HEK293 (cell line): ENCODE results near the gene PNKD.
A peak's percentile ranks its signal among the peaks of the same experiment; 100 is the strongest.

Experiments used
- CTCF ChIA-PET: fragments of 350-600 bp; formaldehyde crosslinking; extraction: SDS; loops from one replicate; lab custom pipeline; 2021; ENCODE audit warnings: antibody characterized with exemption; lab: Yijun Ruan, JAX
- POLR2A ChIA-PET: fragments of 300-600 bp; formaldehyde crosslinking; extraction: SDS; loops from one replicate; lab custom pipeline; 2020; ENCODE audit warnings: antibody characterized with exemption, inconsistent platforms; lab: Yijun Ruan, JAX
- H3K27ac ChIP-seq: fragments of 200-500 bp; sonication (Bioruptor generic); 2 replicates; pipeline ENCODE4 v1.5.1; 2014; ENCODE audit warnings: low read depth, low read length, control low read depth, inconsistent platforms; ENCODE audit errors: extremely low read depth
- H3K36me3 ChIP-seq, 2 experiments: fragments of 200-500 bp in 1 of 2; sonication (Bioruptor generic) in 1 of 2; 1 replicate in 1 of 2; 2 replicates in 1 of 2; pipeline ENCODE4 v1.5.1; 2014 to 2017; ENCODE audit warnings: inconsistent platforms in 2 of 2, low read length in 2 of 2; ENCODE audit not compliant: control insufficient read depth in 2 of 2, insufficient read depth in 1 of 2
- H3K4me1 ChIP-seq: fragments of 200-500 bp; sonication (Bioruptor generic); 2 replicates; pipeline ENCODE4 v1.5.1; 2014; ENCODE audit warnings: mild to moderate bottlenecking, low read length, inconsistent platforms; ENCODE audit not compliant: control insufficient read depth, insufficient read depth
- H3K4me3 ChIP-seq: 2 replicates; pipeline ENCODE4 v1.5.1; 2011; ENCODE audit warnings: low read depth, mild to moderate bottlenecking, control low read depth, low read length, moderate library complexity
- H3K9me3 ChIP-seq: fragments of 200-500 bp; sonication (Bioruptor generic); 2 replicates; pipeline ENCODE4 v1.5.1; 2014; ENCODE audit warnings: low read depth, low read length, inconsistent platforms; ENCODE audit not compliant: control insufficient read depth, insufficient read depth
- ZBTB20 ChIP-seq: fragments of 450-650 bp; formaldehyde crosslinking; IDR thresholded peaks from 2 replicates; pipeline ENCODE4 v1.5.1; 2016; ENCODE audit warnings: missing biosample characterization, missing genetic modification characterization
- ZFP41 ChIP-seq: fragments of 450-650 bp; formaldehyde crosslinking; IDR thresholded peaks from 2 replicates; pipeline ENCODE4 v1.5.1; 2016; ENCODE audit warnings: missing biosample characterization, missing genetic modification characterization, borderline replicate concordance
- ZFP69B ChIP-seq: fragments of 450-650 bp; formaldehyde crosslinking; IDR thresholded peaks from 2 replicates; pipeline ENCODE4 v1.5.1; 2016; ENCODE audit warnings: missing biosample characterization, missing genetic modification characterization
- ZNF221 ChIP-seq: fragments of 450-650 bp; formaldehyde crosslinking; IDR thresholded peaks from 2 replicates; pipeline ENCODE4 v1.5.1; 2017; ENCODE audit warnings: missing biosample characterization, missing genetic modification characterization, borderline replicate concordance
- ZNF335 ChIP-seq: fragments of 450-650 bp; formaldehyde crosslinking; conservative IDR thresholded peaks from 2 replicates; pipeline ENCODE4 v1.5.1; 2016; ENCODE audit warnings: missing biosample characterization, missing genetic modification characterization
- ZNF426 ChIP-seq: fragments of 450-650 bp; formaldehyde crosslinking; IDR thresholded peaks from 2 replicates; pipeline ENCODE4 v1.5.1; 2017; ENCODE audit warnings: missing biosample characterization, missing genetic modification characterization, mild to moderate bottlenecking, inconsistent platforms, moderate library complexity
- ZNF548 ChIP-seq: fragments of 450-650 bp; formaldehyde crosslinking; IDR thresholded peaks from 2 replicates; pipeline ENCODE4 v1.5.1; 2016; ENCODE audit warnings: missing biosample characterization, missing genetic modification characterization
- ZNF561 ChIP-seq: fragments of 450-650 bp; IDR thresholded peaks from 2 replicates; pipeline ENCODE4 v1.5.1; 2018; ENCODE audit warnings: missing biosample characterization, missing genetic modification characterization, borderline replicate concordance
- ZNF747 ChIP-seq: fragments of 450-650 bp; formaldehyde crosslinking; IDR thresholded peaks from 2 replicates; pipeline ENCODE4 v1.5.1; 2016; ENCODE audit warnings: missing biosample characterization, missing genetic modification characterization
- ZNF791 ChIP-seq: fragments of 450-650 bp; formaldehyde crosslinking; IDR thresholded peaks from 2 replicates; pipeline ENCODE4 v1.5.1; 2016; ENCODE audit warnings: missing biosample characterization, missing genetic modification characterization
- ZSCAN23 ChIP-seq: fragments of 450-650 bp; formaldehyde crosslinking; IDR thresholded peaks from 2 replicates; pipeline ENCODE4 v1.5.1; 2016; ENCODE audit warnings: missing biosample characterization, missing genetic modification characterization
- TF ChIP-seq, protein P1 (sequence below): fragments of 450-650 bp; IDR thresholded peaks from 2 replicates; pipeline ENCODE4 v1.5.1; 2018; ENCODE audit warnings: missing biosample characterization, mild to moderate bottlenecking, missing genetic modification characterization
- TF ChIP-seq, protein P2 (sequence below): fragments of 450-650 bp; formaldehyde crosslinking; IDR thresholded peaks from 2 replicates; pipeline ENCODE4 v1.5.1; 2016; ENCODE audit warnings: missing biosample characterization, missing genetic modification characterization
- TF ChIP-seq, protein P3 (sequence below): fragments of 450-650 bp; formaldehyde crosslinking; IDR thresholded peaks from 2 replicates; pipeline ENCODE4 v1.5.1; 2016; ENCODE audit warnings: missing biosample characterization, missing genetic modification characterization

Gene PNKD

DNA sequence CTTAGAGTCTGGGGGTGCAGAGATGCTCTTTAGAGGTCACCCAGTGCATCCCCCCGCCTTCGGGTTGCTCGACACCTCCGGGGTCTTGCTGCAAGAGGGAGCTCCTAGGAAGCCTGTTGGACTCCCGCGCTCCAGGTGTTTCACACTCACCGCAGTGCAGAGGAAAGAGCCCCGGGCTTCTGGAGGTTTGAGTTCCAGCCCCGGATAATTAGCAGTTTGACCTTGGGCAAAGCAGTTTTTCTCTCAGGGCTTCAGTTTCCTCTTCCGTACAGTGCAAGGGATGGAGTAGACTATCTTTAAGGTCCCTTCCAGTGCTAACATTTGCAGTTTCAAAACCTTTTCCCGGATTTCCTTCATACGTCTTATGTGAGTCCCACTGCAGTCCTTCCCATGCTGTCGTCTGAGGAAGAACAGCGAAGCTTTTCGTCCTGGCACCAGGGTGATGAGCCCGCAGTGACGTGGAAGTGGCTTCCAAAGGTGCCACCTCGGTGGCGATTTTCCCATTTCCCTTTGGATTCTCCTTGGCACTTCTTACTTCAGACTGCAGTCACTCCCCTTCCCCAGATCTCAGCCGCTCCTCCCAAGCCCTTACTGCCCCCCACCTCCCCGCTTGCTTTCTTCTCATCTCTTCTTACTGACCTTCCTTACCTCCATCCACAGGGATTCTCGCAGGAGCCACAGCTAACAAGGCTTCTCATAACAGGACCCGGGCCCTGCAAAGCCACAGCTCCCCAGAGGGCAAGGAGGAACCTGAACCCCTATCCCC is 585 bp downstream of the PNKD start:
- Histone ChIP-seq H3K36me3 (peaks cover 7 to 55% of the 10 kb centered on the region in 2 experiments; a peak in 2 of 3 replicates), H3K9me3 (no peaks in the 10 kb centered on the region)
- POLR2A ChIA-PET = interaction anchor here (0.6 to 4.3 kb wide), 20 partner anchors 9 to 440 kb away, joined by 3 to 29 read pairs (median 6); partner anchors contain the start of genes ARPC2, BCS1L, CTDSP1 and GPBAR1
- TF ChIP-seq ZFP69B (tag by site-specific recombination) (no peak), ZNF426 (no peak), ZNF561 (no peak), ZNF548 (no peak), ZNF221 (tag by site-specific recombination) (no peak), ZSCAN23 (tag by site-specific recombination) (no peak), ZNF335 (peak; percentile 70), ZBTB20 (tag by site-specific recombination) (peak; percentile 10; the same call in 1 of the 2 replicates), ZNF791 (tag by site-specific recombination) (no peak), ZNF747 (no peak)
- TF ChIP-seq, protein P1, sequence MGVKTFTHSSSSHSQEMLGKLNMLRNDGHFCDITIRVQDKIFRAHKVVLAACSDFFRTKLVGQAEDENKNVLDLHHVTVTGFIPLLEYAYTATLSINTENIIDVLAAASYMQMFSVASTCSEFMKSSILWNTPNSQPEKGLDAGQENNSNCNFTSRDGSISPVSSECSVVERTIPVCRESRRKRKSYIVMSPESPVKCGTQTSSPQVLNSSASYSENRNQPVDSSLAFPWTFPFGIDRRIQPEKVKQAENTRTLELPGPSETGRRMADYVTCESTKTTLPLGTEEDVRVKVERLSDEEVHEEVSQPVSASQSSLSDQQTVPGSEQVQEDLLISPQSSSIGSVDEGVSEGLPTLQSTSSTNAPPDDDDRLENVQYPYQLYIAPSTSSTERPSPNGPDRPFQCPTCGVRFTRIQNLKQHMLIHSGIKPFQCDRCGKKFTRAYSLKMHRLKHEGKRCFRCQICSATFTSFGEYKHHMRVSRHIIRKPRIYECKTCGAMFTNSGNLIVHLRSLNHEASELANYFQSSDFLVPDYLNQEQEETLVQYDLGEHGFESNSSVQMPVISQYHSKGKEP (tag by site-specific recombination) = no peak
- TF ChIP-seq, protein P2, sequence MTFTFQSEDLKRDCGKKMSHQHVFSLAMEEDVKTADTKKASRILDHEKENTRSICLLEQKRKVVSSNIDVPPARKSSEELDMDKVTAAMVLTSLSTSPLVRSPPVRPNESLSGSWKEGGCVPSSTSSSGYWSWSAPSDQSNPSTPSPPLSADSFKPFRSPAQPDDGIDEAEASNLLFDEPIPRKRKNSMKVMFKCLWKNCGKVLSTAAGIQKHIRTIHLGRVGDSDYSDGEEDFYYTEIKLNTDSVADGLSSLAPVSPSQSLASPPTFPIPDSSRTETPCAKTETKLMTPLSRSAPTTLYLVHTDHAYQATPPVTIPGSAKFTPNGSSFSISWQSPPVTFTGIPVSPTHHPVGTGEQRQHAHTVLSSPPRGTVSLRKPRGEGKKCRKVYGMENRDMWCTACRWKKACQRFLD (tag by site-specific recombination) = no peak
- TF ChIP-seq, all 188 proteins: peak for 2
- H3K4me3 ChIP-seq = peak overlapping the region; percentile 76
- CTCF ChIA-PET = interaction anchor here (0.6 to 7.3 kb wide), 29 partner anchors 9 to 1008 kb away, joined by 3 to 89 read pairs (median 4); partner anchors contain the start of genes CATIP and TMBIM1
- peaks cover 3% of the 10 kb centered on the region; the same call in 1 of the 2 replicates for H3K4me1 ChIP-seq
- peak overlapping the region; percentile 72; the same call in 1 of the 2 replicates for H3K27ac ChIP-seq

DNA sequence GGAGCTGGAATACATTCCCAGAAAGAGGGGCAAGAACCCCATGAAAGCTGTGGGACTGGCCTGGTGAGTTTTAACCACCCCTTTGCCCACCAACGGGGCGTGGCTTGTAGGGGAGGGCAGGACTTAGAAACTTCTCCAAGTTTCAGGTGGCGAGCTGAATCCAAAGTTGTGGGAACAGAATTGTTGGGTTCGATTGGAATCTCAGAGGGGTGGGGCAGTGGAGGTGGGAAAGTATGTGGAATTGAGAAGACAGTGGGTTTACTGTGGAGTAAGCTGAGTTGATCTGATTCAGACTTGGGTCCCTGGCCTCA is 1.1 kb downstream of the PNKD start:
- Histone ChIP-seq H3K9me3 (no peaks in the 10 kb centered on the region), H3K4me1 (peaks cover 3% of the 10 kb centered on the region; the same call in 1 of the 2 replicates), H3K36me3 (peaks cover 7 to 55% of the 10 kb centered on the region in 2 experiments; a peak in 2 of 3 replicates), H3K27ac (no peak overlapping the region), H3K4me3 (peak overlapping the region; percentile 76; the same call in 1 of the 2 replicates)
- TF ChIP-seq ZFP41 (tag by site-specific recombination) = no peak
- TF ChIP-seq, protein P3, sequence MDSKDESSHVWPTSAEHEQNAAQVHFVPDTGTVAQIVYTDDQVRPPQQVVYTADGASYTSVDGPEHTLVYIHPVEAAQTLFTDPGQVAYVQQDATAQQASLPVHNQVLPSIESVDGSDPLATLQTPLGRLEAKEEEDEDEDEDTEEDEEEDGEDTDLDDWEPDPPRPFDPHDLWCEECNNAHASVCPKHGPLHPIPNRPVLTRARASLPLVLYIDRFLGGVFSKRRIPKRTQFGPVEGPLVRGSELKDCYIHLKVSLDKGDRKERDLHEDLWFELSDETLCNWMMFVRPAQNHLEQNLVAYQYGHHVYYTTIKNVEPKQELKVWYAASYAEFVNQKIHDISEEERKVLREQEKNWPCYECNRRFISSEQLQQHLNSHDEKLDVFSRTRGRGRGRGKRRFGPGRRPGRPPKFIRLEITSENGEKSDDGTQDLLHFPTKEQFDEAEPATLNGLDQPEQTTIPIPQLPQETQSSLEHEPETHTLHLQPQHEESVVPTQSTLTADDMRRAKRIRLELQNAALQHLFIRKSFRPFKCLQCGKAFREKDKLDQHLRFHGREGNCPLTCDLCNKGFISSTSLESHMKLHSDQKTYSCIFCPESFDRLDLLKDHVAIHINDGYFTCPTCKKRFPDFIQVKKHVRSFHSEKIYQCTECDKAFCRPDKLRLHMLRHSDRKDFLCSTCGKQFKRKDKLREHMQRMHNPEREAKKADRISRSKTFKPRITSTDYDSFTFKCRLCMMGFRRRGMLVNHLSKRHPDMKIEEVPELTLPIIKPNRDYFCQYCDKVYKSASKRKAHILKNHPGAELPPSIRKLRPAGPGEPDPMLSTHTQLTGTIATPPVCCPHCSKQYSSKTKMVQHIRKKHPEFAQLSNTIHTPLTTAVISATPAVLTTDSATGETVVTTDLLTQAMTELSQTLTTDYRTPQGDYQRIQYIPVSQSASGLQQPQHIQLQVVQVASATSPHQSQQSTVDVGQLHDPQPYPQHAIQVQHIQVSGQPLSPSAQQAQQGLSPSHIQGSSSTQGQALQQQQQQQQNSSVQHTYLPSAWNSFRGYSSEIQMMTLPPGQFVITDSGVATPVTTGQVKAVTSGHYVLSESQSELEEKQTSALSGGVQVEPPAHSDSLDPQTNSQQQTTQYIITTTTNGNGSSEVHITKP (tag by site-specific recombination) = peak; percentile 58
- ChIA-PET CTCF (interaction anchor here (0.6 to 7.3 kb wide), 21 partner anchors 9 to 1007 kb away, joined by 3 to 89 read pairs (median 4); partner anchors contain the start of genes CATIP and TMBIM1), POLR2A (interaction anchor here (1.4 to 4.3 kb wide), 3 partner anchors 15 to 134 kb away, joined by 4 to 29 read pairs (median 11); no protein-coding TSS in a partner anchor)
